HepG2 (cell line): ENCODE measurements around the gene BRK1. TPM values are rescaled to one million over a fixed set of nuclear protein-coding genes. Genes with fewer than 3 reads are reported as not detected.

ENCODE experiments used
- CEBPG ChIP-seq: IDR thresholded peaks from 2 replicates; pipeline ENCODE4 v1.6.1; 2016
- HDAC1 ChIP-seq: sonication (generic); formaldehyde crosslinking; IDR thresholded peaks from 2 replicates; pipeline ENCODE4 v1.5.1; 2020; ENCODE audit warnings: mild to moderate bottlenecking, missing genetic modification reagents
- HIC2 ChIP-seq: sonication (generic); formaldehyde crosslinking; IDR thresholded peaks from 2 replicates; pipeline ENCODE4 v1.9.0; 2022; ENCODE audit warnings: low read depth, missing genetic modification reagents
- HOXA5 ChIP-seq: sonication (generic); formaldehyde crosslinking; IDR thresholded peaks from 2 replicates; pipeline ENCODE4 v1.4.0; 2020; ENCODE audit warnings: missing genetic modification reagents
- NCOA2 ChIP-seq: sonication (generic); formaldehyde crosslinking; IDR thresholded peaks from 2 replicates; pipeline ENCODE4 v1.8.0; 2022; ENCODE audit warnings: inconsistent platforms
- NRL ChIP-seq: sonication (generic); formaldehyde crosslinking; IDR thresholded peaks from 2 replicates; pipeline ENCODE4 v1.5.0; 2020; ENCODE audit warnings: missing genetic modification reagents, mild to moderate bottlenecking, moderate library complexity, borderline replicate concordance
- RFXANK ChIP-seq: IDR thresholded peaks from 2 replicates; pipeline ENCODE4 v1.6.1; 2016
- SP140L ChIP-seq: sonication (generic); formaldehyde crosslinking; IDR thresholded peaks from 2 replicates; pipeline ENCODE4 v1.4.0; 2020; ENCODE audit warnings: missing genetic modification reagents, borderline replicate concordance
- TOE1 ChIP-seq: sonication (generic); formaldehyde crosslinking; IDR thresholded peaks from 2 replicates; pipeline ENCODE4 v1.4.0; 2020; ENCODE audit warnings: mild to moderate bottlenecking, missing genetic modification reagents
- ZBTB43 ChIP-seq: sonication (generic); formaldehyde crosslinking; conservative IDR thresholded peaks from 2 replicates; pipeline ENCODE4 v1.4.0; 2020; ENCODE audit warnings: missing genetic modification reagents
- ZKSCAN5 ChIP-seq: sonication (generic); formaldehyde crosslinking; IDR thresholded peaks from 2 replicates; pipeline ENCODE4 v1.5.1; 2020; ENCODE audit warnings: mild to moderate bottlenecking, missing genetic modification reagents
- ZNF441 ChIP-seq: sonication (generic); formaldehyde crosslinking; IDR thresholded peaks from 2 replicates; pipeline ENCODE4 v1.7.0; 2021; ENCODE audit warnings: missing genetic modification reagents, borderline replicate concordance
- ZNF749 ChIP-seq: sonication (generic); formaldehyde crosslinking; IDR thresholded peaks from 2 replicates; pipeline ENCODE4 v1.8.0; 2022; ENCODE audit warnings: mild to moderate bottlenecking, missing genetic modification reagents, moderate library complexity, borderline replicate concordance
- ZNF800 ChIP-seq: sonication (generic); formaldehyde crosslinking; IDR thresholded peaks from 2 replicates; pipeline ENCODE4 v1.4.0; 2020; ENCODE audit warnings: missing genetic modification reagents
- polyA plus RNA-seq, 8 experiments: library from polyadenylated mRNA; depleted of rRNA in 3 of 8; stranded (reverse) in 7 of 8; unstranded in 1 of 8; fragments of >200 nt; fragmentation: Illumina TruSeq in 4 of 8; extraction: Trizol in 4 of 8; gene quantifications; 2 replicates each; pipeline versions ENCODE4 v1.2.1 to v1.2.3, GENCODE V29; 2011 to 2016; ENCODE audit warnings: low read depth in 4 of 8, missing spikeins in 1 of 8, mixed read lengths in 1 of 8; ENCODE audit not compliant: insufficient read depth in 1 of 8
- total RNA-seq, 5 experiments: library from RNA; depleted of rRNA; stranded (reverse); fragments of >200 nt; fragmentation: Illumina TruSeq; extraction: Trizol; gene quantifications; 2 replicates each; pipeline ENCODE4 v1.2.3, GENCODE V29; 2016; ENCODE audit warnings: low read depth in 1 of 5
- TF ChIP-seq, protein P1 (sequence below): sonication (generic); formaldehyde crosslinking; IDR thresholded peaks from 2 replicates; pipeline ENCODE4 v1.9.0; 2021; ENCODE audit warnings: missing genetic modification reagents, borderline replicate concordance
- TF ChIP-seq, protein P2 (sequence below): sonication (generic); formaldehyde crosslinking; IDR thresholded peaks from 2 replicates; pipeline ENCODE4 v1.4.0; 2020; ENCODE audit warnings: missing genetic modification reagents, borderline replicate concordance

Gene BRK1
- total and polyA plus RNA-seq, 2 of the 13 experiments (the other 11 are each of a cell fraction or from before 2014, with no cell fraction given): 118 to 155 TPM

DNA sequence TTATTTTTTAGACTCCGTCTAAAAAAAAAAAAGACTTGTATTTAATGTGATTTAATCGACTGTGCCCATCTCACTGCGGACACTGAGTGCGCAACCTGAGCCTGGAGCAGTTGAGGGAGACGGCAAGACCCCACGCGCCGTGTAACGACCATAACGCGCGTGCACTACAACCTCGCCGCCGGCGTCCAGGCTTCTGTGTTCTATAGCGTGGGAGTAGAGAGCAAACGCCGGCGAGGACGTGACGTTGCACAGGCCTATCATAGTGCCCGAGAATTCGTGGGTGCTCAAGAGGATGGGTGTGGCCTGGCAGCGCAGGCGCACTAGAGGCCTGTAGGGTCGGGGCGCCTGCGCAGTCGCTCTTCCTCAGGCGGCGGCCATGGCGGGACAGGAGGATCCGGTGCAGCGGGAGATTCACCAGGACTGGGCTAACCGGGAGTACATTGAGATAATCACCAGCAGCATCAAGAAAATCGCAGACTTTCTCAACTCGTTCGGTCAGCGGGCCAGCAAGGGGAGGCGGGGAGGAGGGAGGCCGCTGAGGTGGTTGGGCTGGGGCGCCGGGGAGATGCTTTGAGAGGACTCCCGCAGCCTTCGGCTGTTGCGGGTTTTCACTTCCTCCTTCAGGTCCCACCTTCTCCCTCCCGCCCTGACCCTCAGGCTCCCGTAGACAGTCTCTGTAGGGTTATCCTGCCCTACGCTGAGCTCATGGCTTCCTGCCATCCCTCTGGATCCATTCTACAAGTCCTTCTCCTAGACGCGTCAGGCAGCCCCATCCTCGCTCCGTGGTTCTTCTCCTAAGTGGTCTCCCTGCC is at the start of gene BRK1 (continued):
- TF ChIP-seq, protein P1, sequence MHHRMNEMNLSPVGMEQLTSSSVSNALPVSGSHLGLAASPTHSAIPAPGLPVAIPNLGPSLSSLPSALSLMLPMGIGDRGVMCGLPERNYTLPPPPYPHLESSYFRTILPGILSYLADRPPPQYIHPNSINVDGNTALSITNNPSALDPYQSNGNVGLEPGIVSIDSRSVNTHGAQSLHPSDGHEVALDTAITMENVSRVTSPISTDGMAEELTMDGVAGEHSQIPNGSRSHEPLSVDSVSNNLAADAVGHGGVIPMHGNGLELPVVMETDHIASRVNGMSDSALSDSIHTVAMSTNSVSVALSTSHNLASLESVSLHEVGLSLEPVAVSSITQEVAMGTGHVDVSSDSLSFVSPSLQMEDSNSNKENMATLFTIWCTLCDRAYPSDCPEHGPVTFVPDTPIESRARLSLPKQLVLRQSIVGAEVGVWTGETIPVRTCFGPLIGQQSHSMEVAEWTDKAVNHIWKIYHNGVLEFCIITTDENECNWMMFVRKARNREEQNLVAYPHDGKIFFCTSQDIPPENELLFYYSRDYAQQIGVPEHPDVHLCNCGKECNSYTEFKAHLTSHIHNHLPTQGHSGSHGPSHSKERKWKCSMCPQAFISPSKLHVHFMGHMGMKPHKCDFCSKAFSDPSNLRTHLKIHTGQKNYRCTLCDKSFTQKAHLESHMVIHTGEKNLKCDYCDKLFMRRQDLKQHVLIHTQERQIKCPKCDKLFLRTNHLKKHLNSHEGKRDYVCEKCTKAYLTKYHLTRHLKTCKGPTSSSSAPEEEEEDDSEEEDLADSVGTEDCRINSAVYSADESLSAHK (CRISPR knock-in tag): no peak
- TF ChIP-seq ZNF749 (CRISPR knock-in tag) (no peak), RFXANK (CRISPR knock-in tag) (no peak), NRL (peak; percentile 63; the same call in 1 of the 2 replicates), ZNF800 (no peak), ZKSCAN5 (CRISPR knock-in tag) (no peak), CEBPG (CRISPR knock-in tag) (peak; percentile 31; the same call in 1 of the 2 replicates), NCOA2 (0 out of 2 replicates have a peak, but pooled peaks have one; percentile 20), HDAC1 (CRISPR knock-in tag) (peak; percentile 83), HIC2 (CRISPR knock-in tag) (no peak), ZNF441 (CRISPR knock-in tag) (peak; percentile 44; the same call in 1 of the 2 replicates), ZBTB43 (CRISPR knock-in tag) (peak; percentile 71), SP140L (CRISPR knock-in tag) (no peak), HOXA5 (CRISPR knock-in tag) (peak; percentile 68; the same call in 1 of the 2 replicates), TOE1 (no peak)
- TF ChIP-seq, protein P2, sequence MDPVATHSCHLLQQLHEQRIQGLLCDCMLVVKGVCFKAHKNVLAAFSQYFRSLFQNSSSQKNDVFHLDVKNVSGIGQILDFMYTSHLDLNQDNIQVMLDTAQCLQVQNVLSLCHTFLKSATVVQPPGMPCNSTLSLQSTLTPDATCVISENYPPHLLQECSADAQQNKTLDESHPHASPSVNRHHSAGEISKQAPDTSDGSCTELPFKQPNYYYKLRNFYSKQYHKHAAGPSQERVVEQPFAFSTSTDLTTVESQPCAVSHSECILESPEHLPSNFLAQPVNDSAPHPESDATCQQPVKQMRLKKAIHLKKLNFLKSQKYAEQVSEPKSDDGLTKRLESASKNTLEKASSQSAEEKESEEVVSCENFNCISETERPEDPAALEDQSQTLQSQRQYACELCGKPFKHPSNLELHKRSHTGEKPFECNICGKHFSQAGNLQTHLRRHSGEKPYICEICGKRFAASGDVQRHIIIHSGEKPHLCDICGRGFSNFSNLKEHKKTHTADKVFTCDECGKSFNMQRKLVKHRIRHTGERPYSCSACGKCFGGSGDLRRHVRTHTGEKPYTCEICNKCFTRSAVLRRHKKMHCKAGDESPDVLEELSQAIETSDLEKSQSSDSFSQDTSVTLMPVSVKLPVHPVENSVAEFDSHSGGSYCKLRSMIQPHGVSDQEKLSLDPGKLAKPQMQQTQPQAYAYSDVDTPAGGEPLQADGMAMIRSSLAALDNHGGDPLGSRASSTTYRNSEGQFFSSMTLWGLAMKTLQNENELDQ: no peak
